ENCODE results near the gene UBL4B.

GRCh38 chr1:110150330-110151174, 38.3 kb downstream of the UBL4B start, which contains the start of gene SLC6A17:
- TF ChIP-seq POLR2A (IDR thresholded peaks at IDR 0.05; ENCODE audit: low read depth, low read length): no peak
- no peak for TF ChIP-seq POLR2AphosphoS5 (IDR thresholded peaks at IDR 0.05; ENCODE audit: low read depth, low read length)
